Putamen (tissue), 1 donor: ENCODE measurements around the gene PDYN.

Source experiments
- DNase-seq: peaks from one replicate; pipeline ENCODE4 v3.0.0-alpha.2; 2016; ENCODE audit warnings: low spot score

PDYN gene

GRCh38 chr20:1934721-1935573, 58.9 kb downstream of the PDYN start:
- DNase-seq = no peak

DNA sequence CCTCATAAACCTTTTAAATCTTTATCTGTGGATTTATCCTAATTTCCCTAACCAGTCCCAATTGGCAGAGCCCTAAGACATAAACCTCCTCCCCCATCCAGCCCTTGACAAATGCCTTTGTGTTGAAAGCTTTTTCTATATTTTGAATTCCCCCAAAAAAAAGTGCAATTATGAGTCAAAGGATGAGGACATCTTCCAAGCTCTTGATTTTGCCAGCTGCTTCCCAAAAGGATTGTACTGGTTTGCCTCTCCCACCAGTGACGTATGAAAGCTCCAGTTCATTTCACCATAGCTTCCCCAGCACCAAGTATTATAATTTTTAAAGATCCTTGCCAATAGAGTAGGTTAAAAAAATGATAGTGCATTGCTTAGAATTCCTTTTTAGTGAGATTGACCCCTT, 59.7 kb downstream of the PDYN start:
- no peak for DNase-seq

DNA sequence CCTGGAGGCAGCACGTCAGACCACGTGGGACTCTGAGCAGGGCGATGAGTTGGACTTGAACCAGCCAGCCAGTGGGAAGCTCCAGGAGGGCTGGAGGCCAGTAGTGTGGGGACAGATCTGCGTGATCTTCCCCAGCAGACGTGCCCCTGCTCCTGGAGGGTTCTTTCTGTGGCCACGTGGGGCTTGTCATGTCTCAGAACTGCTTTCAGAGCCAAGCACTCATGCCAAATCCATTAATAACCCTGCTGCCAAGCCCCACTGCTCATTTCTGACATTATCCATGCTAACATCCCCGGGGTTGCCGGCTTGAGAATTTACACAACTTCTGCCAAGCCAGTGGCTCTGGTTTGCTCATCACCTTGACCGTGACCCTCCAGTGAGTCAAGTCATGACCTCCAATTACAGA, 60.4 kb downstream of the PDYN start:
- DNase-seq = no peak

- no peak for DNase-seq
These were observed 60.9 kb downstream of the PDYN start for GRCh38 chr20:1932971-1933370.

DNA sequence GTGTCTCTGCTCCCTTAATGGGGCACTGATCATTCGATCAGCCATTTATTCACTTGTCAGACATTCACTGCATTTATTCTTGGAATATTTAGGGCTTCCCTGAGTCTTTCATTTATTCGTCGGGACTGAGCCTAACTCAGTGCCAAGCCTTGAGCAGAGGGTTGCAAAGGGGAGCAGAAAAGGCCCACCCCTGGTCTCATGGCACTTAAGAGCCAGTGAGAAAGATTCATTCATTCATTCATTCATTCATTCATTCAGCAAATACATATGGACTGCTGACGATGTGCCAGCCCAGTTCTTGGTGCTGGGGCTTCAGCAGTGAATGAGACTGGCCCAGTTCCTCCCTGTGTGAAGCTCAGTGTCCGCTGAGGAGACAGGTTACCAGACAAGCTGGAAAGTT, 62.0 kb downstream of the PDYN start:
- DNase-seq = no peak

DNA sequence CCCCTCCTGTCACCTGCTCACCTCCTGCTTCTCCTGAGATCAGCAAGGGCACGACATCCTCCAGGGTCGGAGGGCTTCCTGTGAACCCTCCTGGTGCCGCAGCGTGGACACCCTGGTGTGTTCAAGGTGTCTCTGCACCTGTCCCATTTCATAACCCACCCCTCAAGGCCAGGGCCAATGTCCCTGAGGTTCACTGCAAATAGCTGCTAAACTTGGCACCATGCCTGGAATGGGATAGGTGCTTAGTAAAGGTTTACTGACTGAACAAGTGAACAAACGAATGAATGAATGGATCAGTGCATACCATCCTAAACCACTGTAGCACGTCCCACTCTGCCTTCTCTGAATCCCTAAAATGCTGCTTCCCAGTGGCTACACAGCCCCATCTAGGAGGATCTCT, 63.7 kb downstream of the PDYN start:
- DNase-seq = no peak

- no peak for DNase-seq
These were observed 64.4 kb downstream of the PDYN start for GRCh38 chr20:1929460-1929859.

- DNase-seq = no peak
These were observed 65.1 kb downstream of the PDYN start for GRCh38 chr20:1928782-1929181.
